ENCODE data around the gene OCIAD2.
"Not testable (repeated sequence)": the region's sequence is repeated elsewhere in the genome, so short reads cannot be mapped to it uniquely, and the experiment has no call there.

Gene OCIAD2

DNA sequence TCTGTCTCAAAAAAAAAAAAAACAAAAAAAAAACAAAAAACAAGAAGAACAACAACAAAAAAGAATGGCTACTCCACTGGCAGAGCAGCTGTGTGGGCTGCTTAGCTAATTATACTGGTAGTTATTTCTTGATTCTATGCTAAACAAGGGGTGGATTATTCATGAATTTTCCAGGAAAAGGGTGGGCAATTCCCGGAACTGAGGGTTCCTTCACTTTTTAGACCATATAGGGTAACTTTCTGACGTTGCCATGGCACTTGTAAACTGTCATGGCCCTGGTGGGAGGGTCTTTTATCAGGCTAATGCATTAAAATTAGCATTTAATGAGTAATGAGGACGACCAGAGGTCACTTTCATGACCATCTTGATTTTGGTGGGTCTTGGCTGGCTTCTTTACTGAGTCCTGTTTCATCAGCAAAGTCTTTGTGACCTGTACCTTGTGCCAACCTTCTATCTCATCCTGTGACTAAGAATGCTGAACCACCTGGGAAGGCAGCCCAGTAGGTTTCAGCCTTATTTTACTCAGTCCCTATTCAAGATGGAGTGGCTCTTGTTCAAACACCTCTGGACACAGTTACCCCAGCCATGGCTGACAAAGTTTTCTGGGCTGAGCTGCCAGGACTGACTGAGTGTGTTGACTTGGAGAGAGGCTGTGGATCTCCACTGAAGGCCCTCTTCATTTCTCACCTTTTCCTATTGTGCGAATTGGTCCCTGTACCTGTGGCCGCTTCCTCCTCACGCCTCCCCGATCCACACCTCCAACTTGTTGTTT is 1.3 kb upstream of the OCIAD2 start:
- DNase-seq (ENCODE audit: low read depth in 2 of 2): no peak

DNA sequence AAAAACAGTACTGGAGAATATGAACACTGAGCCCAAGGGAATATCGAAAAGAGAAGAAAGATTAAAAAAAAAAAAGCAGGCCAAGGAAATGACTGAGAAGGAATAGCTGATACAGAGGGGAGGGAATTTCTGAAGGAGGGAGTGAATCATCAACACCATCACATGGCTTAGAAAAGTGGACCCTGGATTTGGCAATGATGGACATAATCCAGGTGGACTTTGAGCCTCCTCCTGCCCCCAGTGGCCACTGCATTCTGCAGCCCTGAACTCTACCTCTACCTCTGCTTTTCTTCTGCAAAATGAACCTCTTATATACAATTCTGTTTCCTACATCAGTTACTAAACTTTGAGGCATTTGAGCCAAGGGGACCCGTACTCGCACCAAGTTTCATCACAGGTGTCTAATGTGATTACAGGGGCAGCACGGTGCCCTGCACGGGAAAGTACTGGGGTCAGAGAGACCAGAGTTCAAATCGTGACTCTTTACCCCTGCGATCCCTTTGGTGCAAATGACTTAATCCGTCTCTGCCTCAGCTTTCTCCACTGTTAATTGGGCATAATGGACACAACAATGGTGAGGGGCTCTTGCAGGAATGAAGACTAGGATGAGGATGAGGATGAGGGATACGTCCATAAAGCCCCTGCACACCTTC is 1.1 kb downstream of the OCIAD2 start:
- no peak for DNase-seq (ENCODE audit: low read depth in 2 of 2)

DNA sequence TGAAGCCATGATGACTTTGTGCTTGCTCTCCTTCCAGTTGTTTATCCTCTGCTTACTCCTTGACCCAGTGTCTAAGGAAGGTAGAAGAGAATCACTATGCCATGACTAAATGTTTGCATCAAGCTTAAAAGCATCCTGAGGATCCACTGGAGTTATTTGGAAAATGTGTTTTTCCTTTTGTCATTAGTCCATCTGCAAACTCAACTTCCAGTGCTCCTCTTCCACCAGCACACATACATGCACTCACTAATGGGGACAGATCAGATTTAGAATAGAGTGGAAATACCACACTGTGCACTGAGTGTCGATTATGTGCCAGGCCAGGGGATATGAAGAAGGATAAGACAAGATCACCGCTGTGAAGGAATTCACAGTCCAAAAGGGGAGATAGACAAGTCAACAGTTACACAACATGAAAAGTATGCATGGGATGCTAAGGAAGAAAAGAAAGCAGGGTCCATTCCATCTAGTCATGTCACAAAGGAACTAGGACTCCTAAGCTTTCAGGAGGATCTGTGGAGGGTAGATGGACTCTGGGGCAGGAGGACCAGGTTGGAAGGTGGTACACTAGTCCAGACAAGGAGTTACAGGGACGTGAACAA is 1.9 kb downstream of the OCIAD2 start:
- no peak for DNase-seq (ENCODE audit: low read depth in 2 of 2)

DNA sequence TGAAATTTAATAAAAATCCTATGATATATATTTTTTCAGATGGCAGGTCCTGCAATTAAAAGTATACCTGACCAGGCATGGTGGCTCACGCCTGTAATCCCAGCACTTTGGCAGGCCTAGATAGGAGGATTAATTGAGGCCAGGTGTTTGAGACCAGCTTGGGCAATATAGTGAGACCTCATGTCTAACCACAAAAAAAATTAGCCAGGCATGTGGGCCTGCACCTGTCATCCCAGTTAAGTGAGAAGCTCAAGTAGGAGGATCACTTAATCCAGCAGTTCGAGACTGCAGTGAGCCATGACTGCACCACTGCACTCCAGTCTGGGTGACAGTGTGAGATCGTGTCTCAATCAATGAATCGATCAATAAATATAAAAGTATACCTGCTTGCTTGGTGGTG is 2.5 kb downstream of the OCIAD2 start:
- DNase-seq (ENCODE audit: low read depth in 2 of 2): no peak

DNA sequence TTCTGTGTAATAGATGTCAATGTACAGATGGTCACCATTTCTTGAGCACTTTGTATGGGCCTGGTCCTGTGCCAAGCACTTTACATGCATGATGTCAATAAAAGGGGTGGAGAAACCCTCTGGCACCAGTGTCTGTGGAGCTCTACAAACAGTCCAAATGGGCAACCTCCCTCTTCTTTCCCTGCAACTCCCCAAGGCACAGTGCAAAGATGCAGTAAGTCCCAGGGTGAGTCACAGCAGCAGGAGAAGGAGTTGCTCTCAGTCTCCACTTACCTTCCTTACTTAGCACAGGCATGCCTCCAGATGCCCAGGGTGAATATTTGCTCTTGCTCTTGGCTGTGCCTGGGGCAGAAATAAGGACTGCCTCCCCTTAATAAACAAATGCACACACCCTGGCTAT is 4.3 kb downstream of the OCIAD2 start:
- no peak for DNase-seq (ENCODE audit: low read depth in 2 of 2)

- DNase-seq (ENCODE audit: low read depth in 2 of 2): no peak
These were observed 5.4 kb downstream of the OCIAD2 start for GRCh38 chr4:48901196-48901595.

DNA sequence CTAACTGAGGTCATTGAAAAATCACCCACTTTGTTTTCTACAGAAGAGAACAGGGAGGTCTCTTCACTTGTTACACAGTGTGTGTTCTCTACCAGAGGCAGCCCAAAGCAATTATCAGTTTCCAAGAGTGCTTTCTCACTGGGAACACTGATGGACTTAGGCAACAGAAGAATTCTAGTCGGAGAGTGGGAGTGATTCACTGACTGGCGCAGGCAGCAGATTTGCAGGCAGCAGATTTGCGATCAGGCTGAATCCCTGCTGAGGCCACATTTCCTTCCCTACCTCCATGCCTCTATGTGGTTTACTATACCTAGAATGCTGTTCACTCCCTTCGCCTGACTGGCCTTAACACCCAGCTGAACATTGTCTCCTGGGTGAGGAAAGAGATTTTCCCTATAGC is 6.6 kb downstream of the OCIAD2 start:
- no peak for DNase-seq (ENCODE audit: low read depth in 2 of 2)

- DNase-seq (ENCODE audit: low read depth in 2 of 2): no peak
These were observed 7.2 kb downstream of the OCIAD2 start for GRCh38 chr4:48899432-48899749.

DNA sequence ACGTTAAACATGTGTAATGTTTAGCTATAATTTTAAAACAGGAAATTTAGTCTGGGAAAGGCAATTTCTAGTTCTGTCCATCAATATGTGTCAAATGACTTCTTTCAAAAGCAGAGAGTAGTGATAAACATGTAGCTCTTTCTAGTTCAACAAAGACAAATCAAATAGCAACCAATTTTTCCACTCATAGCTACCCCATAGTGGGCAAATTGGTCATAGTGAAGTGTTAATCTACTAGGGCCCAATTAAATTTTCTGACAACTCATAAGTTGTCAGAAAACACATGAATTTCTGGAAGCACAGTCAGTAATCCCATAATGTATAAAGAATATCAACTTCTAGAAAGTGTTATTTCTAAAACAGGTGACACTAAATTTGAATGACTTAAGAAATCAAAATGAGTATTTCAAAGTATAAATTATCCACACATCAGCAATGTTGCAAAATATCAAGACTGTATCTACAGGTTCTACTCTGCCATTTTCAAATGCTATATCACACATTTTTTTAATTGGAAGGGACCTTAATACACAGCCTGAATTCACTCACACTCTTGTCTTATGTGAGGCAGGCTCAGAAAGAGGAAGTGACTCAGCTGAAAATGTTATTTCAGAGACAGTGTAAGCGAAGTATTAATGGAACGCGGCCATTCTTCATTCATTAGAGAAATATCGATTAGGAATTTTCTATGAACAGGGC is 7.7 kb downstream of the OCIAD2 start:
- DNase-seq (ENCODE audit: low read depth in 2 of 2): no peak

DNA sequence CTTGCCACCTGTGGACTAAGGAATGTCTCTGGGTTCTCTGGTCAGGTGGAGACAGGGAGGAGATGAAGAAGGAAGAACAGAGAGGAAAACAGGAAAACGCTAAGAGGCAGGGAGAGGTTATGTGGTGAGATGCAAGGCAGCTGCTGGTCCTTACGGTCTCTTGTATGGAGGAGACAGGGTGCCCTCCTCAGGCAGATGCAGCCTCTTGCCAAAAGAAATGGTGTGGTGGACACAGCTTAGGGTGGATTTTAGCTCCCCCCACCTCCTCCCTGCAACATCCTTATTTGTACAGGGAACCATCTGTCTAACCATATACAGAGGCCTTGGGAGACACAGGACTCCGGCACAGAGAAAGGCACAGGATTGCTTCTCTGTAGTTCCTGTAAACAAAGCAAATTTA is 9.7 kb downstream of the OCIAD2 start:
- no peak for DNase-seq (ENCODE audit: low read depth in 2 of 2)

GRCh38 chr4:48891028-48891619 is 15.4 kb downstream of the OCIAD2 start:
- no peak for DNase-seq (ENCODE audit: low read depth in 2 of 2)

- not testable (repeated sequence) for DNase-seq (ENCODE audit: low read depth in 2 of 2)
These were observed 16.8 kb downstream of the OCIAD2 start for GRCh38 chr4:48889750-48890149.

GRCh38 chr4:48881646-48882045 is 24.9 kb downstream of the OCIAD2 start:
- DNase-seq (ENCODE audit: low read depth in 2 of 2): not testable (repeated sequence)

DNA sequence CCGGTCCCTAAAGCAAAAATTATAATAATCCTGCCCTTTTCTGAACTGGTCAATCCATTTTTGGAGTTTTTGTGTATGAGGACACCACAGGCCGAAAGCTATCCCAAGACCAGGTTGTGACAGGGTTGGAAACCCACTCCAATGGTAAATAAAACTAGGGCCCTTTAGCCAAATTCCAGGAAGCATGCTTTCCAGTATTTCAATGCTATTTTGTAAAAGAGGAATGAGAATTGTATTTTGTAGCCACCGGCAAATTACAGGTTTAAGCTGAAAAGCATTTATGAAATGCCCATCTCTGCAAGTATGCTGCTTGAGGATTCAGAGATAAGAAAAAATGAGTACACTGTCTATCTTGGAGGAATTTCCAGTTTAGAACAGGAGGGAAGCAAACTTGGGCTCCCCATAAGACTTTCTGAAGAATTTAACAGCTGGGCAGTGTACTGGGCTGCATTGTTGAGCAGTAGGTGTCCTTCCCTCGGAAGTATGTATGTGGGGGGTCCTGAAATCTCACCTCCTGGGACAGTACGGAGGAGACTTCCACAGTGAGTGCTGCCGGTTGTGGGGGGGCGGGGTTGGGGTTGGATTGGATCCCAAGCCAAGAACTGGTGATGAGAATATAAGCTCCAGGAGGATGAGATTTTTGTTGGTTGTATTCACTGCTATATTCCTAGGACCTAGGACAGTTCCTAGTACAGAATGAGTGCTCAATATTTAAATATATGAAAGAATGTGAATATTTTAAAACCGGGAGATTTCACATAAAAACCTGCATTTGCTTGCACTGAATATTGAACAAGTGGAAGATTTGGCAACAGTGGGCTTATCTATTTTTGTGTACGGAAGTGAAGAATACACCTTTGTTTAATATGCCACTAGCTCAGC is 26.8 kb downstream of the OCIAD2 start:
- DNase-seq (ENCODE audit: low read depth in 2 of 2): no peak

DNA sequence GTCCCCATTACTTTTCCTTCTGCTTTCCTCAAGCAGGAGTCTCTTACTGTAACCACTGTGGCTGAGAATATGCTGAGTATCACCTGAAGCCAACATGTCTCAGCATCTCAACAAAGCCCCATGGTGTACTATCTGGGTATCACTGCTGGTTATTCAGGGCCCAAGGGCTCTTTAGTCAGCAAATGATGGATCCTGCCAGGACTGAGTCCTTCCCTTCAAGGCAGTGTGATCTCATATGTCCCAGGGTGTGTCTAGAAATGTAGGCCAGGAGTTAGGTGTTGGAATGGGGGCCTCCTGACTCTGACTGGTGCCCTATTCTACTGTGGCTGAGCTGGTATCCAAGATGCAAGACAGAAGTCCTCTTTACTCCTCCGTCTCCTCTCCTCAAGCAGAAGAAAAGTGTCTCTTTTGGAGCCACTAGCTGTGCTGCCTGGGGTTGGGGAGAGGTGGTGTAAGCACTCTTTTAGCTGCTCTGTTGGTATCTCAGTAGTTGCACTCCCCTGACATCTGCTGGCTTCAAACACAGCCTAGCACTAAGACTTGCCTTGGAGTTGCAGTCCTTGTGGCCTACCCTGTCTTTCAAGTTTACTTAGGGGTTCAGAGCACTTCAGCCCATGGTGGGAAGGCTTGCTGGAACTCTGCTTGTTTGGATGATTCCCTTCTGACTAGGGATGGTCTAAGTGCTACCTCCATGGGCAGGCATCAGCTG is 28.6 kb downstream of the OCIAD2 start:
- DNase-seq (ENCODE audit: low read depth in 2 of 2): no peak

- DNase-seq (ENCODE audit: low read depth in 2 of 2): not testable (repeated sequence)
These were observed 41.9 kb downstream of the OCIAD2 start for GRCh38 chr4:48864696-48865095.

DNA sequence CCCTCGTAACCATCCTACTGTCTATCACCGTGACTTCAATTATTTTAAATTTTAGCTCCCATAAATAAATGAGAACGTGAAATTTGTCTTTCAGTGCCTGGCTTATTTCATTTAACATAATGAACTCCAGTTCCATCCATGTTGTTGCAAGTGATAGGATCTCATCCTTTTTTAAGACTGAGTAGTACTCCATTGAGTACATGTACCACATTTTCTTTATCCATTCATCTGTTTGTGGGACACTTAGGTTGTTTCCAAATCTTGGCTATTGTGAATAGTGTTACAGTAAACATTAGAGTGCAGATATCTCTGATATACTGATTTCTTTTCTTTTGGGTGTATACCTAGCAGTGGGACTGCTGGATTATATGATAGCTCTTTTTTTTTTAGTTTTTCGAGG is 42.8 kb downstream of the OCIAD2 start:
- DNase-seq (ENCODE audit: low read depth in 2 of 2): no peak

DNA sequence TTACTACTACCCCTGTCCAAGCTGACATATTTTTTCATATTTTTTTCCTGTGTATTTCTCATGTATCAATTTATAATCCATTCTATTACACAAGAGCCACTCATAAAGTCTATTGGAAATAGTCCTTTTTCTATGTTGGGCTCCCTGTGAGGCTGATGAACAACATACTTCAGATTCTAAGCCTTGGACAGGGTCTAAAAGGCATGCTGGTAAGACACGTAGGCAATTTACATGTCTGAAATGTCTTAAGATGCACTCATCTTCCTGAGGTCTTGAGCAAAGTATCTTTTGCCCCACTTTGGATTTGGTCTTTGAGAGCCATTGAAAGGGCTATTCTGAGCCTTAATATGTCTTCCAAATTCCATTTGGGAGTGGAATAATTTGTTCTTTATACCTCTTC is 43.9 kb downstream of the OCIAD2 start:
- DNase-seq (ENCODE audit: low read depth in 2 of 2): no peak

- no peak for DNase-seq (ENCODE audit: low read depth in 2 of 2)
These were observed 44.5 kb downstream of the OCIAD2 start for GRCh38 chr4:48862038-48862437.

DNA sequence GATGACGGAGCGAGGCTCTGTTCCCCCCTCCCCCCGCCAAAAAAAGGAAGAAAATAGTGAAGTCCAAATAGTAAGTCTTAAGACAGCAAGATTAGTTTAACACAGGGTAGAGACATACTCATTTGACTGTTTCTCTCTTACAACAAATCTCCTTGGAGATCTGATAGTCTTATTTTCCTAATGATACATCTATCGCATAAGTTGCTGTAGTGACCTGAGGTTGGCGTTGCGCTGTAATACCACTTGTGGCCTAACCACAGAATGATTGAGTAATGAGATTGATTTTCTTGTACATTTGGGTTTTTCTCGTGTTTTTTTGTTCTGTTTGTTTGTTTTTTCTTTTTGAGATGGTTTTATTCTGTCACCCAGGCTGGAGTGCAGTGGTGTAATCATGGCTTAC is 48.4 kb downstream of the OCIAD2 start:
- no peak for DNase-seq (ENCODE audit: low read depth in 2 of 2)

DNA sequence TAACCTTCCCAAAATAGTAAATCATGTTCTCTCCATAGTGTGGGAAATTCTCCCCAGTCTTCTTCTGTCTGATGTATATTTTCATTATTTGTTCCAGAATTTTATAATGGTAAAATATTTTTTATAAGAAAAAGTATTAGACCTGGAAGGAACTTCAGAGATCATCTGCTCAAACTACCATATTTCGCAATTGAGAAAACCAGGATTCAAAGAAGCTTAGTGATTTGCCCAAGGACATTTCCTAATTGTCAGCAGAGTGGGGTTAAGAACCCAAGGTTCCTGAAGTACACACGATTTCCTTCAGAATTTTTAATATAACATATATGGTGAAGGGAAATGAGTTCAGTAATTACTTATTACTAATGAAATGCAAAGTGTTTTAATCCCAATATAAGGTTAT is 51.6 kb downstream of the OCIAD2 start:
- no peak for DNase-seq (ENCODE audit: low read depth in 2 of 2)
